ENCODE data around the gene MARCO. TPM values are rescaled to one million over a fixed set of nuclear protein-coding genes. Genes with fewer than 3 reads are reported as not detected.

Gene MARCO
- total RNA-seq, 5 donors from 2014 or later (not counting 1 experiment from before 2014, with no cell fraction given): 0.13 to 0.67 (median 0.47) TPM; not detected in 2

GRCh38 chr2:118979152-118979861 lies 37.3 kb downstream of the MARCO start:
- WGBS (ENCODE audit: insufficient coverage): 80% methylated on average over 3 of the region's 5 CpGs
- Histone ChIP-seq H3K9me3 (no peaks in the 10 kb centered on the region), H3K36me3 (ENCODE audit: control insufficient read depth in 2 of 2, extremely low read depth in 1 of 2, insufficient read depth in 1 of 2, low read length in 1 of 2) (no peaks in the 10 kb centered on the region), H3K4me1 (ENCODE audit: control insufficient read depth in 1 of 2, extremely low read depth in 1 of 2, insufficient read depth in 2 of 2, low read length in 2 of 2) (no peaks in the 10 kb centered on the region), H3K4me3 (ENCODE audit: control insufficient read depth in 1 of 2, extremely low read depth in 1 of 2, low read length in 1 of 2) (no peak overlapping the region), H3K27me3 (replicated peaks in 1 of 2; ENCODE audit: control insufficient read depth in 2 of 2, extremely low read depth in 1 of 2, insufficient read depth in 2 of 2, low read length in 1 of 2) (peaks cover 2 to 26% of the 10 kb centered on the region in 2 experiments), H3K27ac (ENCODE audit: low read length) (no peak overlapping the region)
- Mint-ChIP-seq H3K36me3 (no peaks in the 10 kb centered on the region), H3K27me3 (peaks cover 6 to 14% of the 10 kb centered on the region in 2 donors), H3K27ac (no peak overlapping the region), H3K4me1 (no peaks in the 10 kb centered on the region), H3K9me3 (peaks cover 0 to 4% (median 0%) of the 10 kb centered on the region in 3 donors), H3K4me3 (no peak overlapping the region)
- DNase-seq (no peak), ATAC-seq (replicated peaks in 1 of 4) (no peak)
- POLR2A ChIA-PET: no interaction called here
- CTCF ChIA-PET: no interaction called here

- no peaks in the 10 kb centered on the region for H3K36me3 ChIP-seq (ENCODE audit: control insufficient read depth in 2 of 2, extremely low read depth in 1 of 2, insufficient read depth in 1 of 2, low read length in 1 of 2)
- H3K27ac ChIP-seq (ENCODE audit: low read length): no peak overlapping the region
- no peaks in the 10 kb centered on the region for H3K9me3 ChIP-seq
- ATAC-seq (replicated peaks in 1 of 4): no peak
- H3K4me1 ChIP-seq (ENCODE audit: control insufficient read depth in 1 of 2, extremely low read depth in 1 of 2, insufficient read depth in 2 of 2, low read length in 2 of 2): no peaks in the 10 kb centered on the region
- H3K4me3 ChIP-seq (ENCODE audit: control insufficient read depth in 1 of 2, extremely low read depth in 1 of 2, low read length in 1 of 2): no peak overlapping the region
- Mint-ChIP-seq H3K27ac (no peak overlapping the region), H3K4me3 (no peak overlapping the region), H3K4me1 (no peaks in the 10 kb centered on the region), H3K9me3 (peaks cover 0 to 4% (median 0%) of the 10 kb centered on the region in 3 donors), H3K36me3 (no peaks in the 10 kb centered on the region), H3K27me3 (peaks cover 4 to 13% of the 10 kb centered on the region in 2 donors)
- ChIA-PET CTCF (no interaction called here), POLR2A (interaction anchor here in 1 of 2 donors (0.6 kb wide), 1 partner anchor 1044 kb away, joined by 6 read pairs; no protein-coding TSS in a partner anchor)
- H3K27me3 ChIP-seq (replicated peaks in 1 of 2; ENCODE audit: control insufficient read depth in 2 of 2, extremely low read depth in 1 of 2, insufficient read depth in 2 of 2, low read length in 1 of 2): peaks cover 2 to 19% of the 10 kb centered on the region in 2 experiments
- WGBS (ENCODE audit: insufficient coverage): 40% methylated on average over 4 of the region's 4 CpGs
- DNase-seq: no peak
These were observed 38.0 kb downstream of the MARCO start for GRCh38 chr2:118980022-118980421.

- Histone ChIP-seq H3K9me3 (no peaks in the 10 kb centered on the region), H3K4me1 (ENCODE audit: control insufficient read depth in 1 of 2, extremely low read depth in 1 of 2, insufficient read depth in 2 of 2, low read length in 2 of 2) (no peaks in the 10 kb centered on the region), H3K27ac (ENCODE audit: low read length) (no peak overlapping the region), H3K4me3 (ENCODE audit: control insufficient read depth in 1 of 2, extremely low read depth in 1 of 2, low read length in 1 of 2) (no peak overlapping the region), H3K27me3 (replicated peaks in 1 of 2; ENCODE audit: control insufficient read depth in 2 of 2, extremely low read depth in 1 of 2, insufficient read depth in 2 of 2, low read length in 1 of 2) (peaks cover 2 to 16% of the 10 kb centered on the region in 2 experiments), H3K36me3 (ENCODE audit: control insufficient read depth in 2 of 2, extremely low read depth in 1 of 2, insufficient read depth in 1 of 2, low read length in 1 of 2) (no peaks in the 10 kb centered on the region)
- Mint-ChIP-seq H3K4me1 (no peaks in the 10 kb centered on the region), H3K27ac (no peak overlapping the region), H3K9me3 (peaks cover 0 to 4% (median 0%) of the 10 kb centered on the region in 3 donors), H3K36me3 (no peaks in the 10 kb centered on the region), H3K4me3 (no peak overlapping the region), H3K27me3 (peaks cover 4 to 7% of the 10 kb centered on the region in 2 donors)
- ATAC-seq (replicated peaks in 1 of 4): no peak
- ChIA-PET POLR2A (interaction anchor here in 1 of 2 donors (0.6 kb wide), 1 partner anchor 1045 kb away, joined by 6 read pairs; no protein-coding TSS in a partner anchor), CTCF (no interaction called here)
- no peak for DNase-seq
- WGBS (ENCODE audit: insufficient coverage): 80% methylated on average over 1 of the region's 2 CpGs
These were observed 38.6 kb downstream of the MARCO start for GRCh38 chr2:118980573-118980972.

GRCh38 chr2:118981632-118982031 lies 39.6 kb downstream of the MARCO start:
- no peak overlapping the region for H3K4me3 ChIP-seq (ENCODE audit: control insufficient read depth in 1 of 2, extremely low read depth in 1 of 2, low read length in 1 of 2)
- WGBS (ENCODE audit: insufficient coverage): no CpG with 5 or more reads among the region's 2 CpGs
- ATAC-seq (replicated peaks in 1 of 4): no peak
- no peaks in the 10 kb centered on the region for H3K4me1 ChIP-seq (ENCODE audit: control insufficient read depth in 1 of 2, extremely low read depth in 1 of 2, insufficient read depth in 2 of 2, low read length in 2 of 2)
- DNase-seq: no peak
- H3K9me3 ChIP-seq: no peaks in the 10 kb centered on the region
- H3K36me3 Mint-ChIP-seq: no peaks in the 10 kb centered on the region
- H3K4me1 Mint-ChIP-seq: peaks cover 0 to 5% (median 4%) of the 10 kb centered on the region in 3 donors
- ChIA-PET POLR2A (interaction anchor here in 1 of 2 donors (0.6 kb wide), 1 partner anchor 46 kb away, joined by 5 read pairs; no protein-coding TSS in a partner anchor), CTCF (interaction anchor here in 1 of 2 donors (0.6 kb wide), 1 partner anchor 467 kb away, joined by 4 read pairs; no protein-coding TSS in a partner anchor)
- no peak overlapping the region for H3K27ac ChIP-seq (ENCODE audit: low read length)
- H3K27ac Mint-ChIP-seq: no peak overlapping the region
- H3K4me3 Mint-ChIP-seq: no peak overlapping the region
- H3K27me3 ChIP-seq (replicated peaks in 1 of 2; ENCODE audit: control insufficient read depth in 2 of 2, extremely low read depth in 1 of 2, insufficient read depth in 2 of 2, low read length in 1 of 2): peaks cover 2 to 16% of the 10 kb centered on the region in 2 experiments
- peaks cover 0 to under 1% (median 0%) of the 10 kb centered on the region in 3 donors for H3K9me3 Mint-ChIP-seq
- H3K36me3 ChIP-seq (ENCODE audit: control insufficient read depth in 2 of 2, extremely low read depth in 1 of 2, insufficient read depth in 1 of 2, low read length in 1 of 2): no peaks in the 10 kb centered on the region
- peaks cover 4% of the 10 kb centered on the region in 2 donors for H3K27me3 Mint-ChIP-seq

- H3K9me3 Mint-ChIP-seq: no peaks in the 10 kb centered on the region
- peaks cover 3 to 6% (median 5%) of the 10 kb centered on the region in 3 donors for H3K4me1 Mint-ChIP-seq
- Histone ChIP-seq H3K4me1 (ENCODE audit: control insufficient read depth in 1 of 2, extremely low read depth in 1 of 2, insufficient read depth in 2 of 2, low read length in 2 of 2) (no peaks in the 10 kb centered on the region), H3K9me3 (no peaks in the 10 kb centered on the region), H3K27ac (ENCODE audit: low read length) (no peak overlapping the region), H3K27me3 (replicated peaks in 1 of 2; ENCODE audit: control insufficient read depth in 2 of 2, extremely low read depth in 1 of 2, insufficient read depth in 2 of 2, low read length in 1 of 2) (peaks cover 2 to 16% of the 10 kb centered on the region in 2 experiments), H3K4me3 (ENCODE audit: control insufficient read depth in 1 of 2, extremely low read depth in 1 of 2, low read length in 1 of 2) (no peak overlapping the region), H3K36me3 (ENCODE audit: control insufficient read depth in 2 of 2, extremely low read depth in 1 of 2, insufficient read depth in 1 of 2, low read length in 1 of 2) (no peaks in the 10 kb centered on the region)
- peaks cover 4% of the 10 kb centered on the region in 2 donors for H3K27me3 Mint-ChIP-seq
- ATAC-seq (replicated peaks in 1 of 4): no peak
- DNase-seq: no peak
- ChIA-PET POLR2A (no interaction called here), CTCF (interaction anchor here in 1 of 2 donors (0.6 kb wide), 1 partner anchor 467 kb away, joined by 4 read pairs; no protein-coding TSS in a partner anchor)
- H3K27ac Mint-ChIP-seq: no peak overlapping the region
- 64% methylated on average over 2 of the region's 3 CpGs for WGBS (ENCODE audit: insufficient coverage)
- H3K4me3 Mint-ChIP-seq: no peak overlapping the region
- H3K36me3 Mint-ChIP-seq: no peaks in the 10 kb centered on the region
These were observed 40.0 kb downstream of the MARCO start for GRCh38 chr2:118982039-118982438.

- DNase-seq (no peak), ATAC-seq (replicated peaks in 1 of 4) (no peak)
- Mint-ChIP-seq H3K4me1 (peaks cover 3 to 6% (median 5%) of the 10 kb centered on the region in 3 donors), H3K9me3 (no peaks in the 10 kb centered on the region), H3K36me3 (no peaks in the 10 kb centered on the region), H3K27ac (no peak overlapping the region), H3K4me3 (no peak overlapping the region), H3K27me3 (peaks cover 2 to 4% of the 10 kb centered on the region in 2 donors)
- H3K4me1 ChIP-seq (ENCODE audit: control insufficient read depth in 1 of 2, extremely low read depth in 1 of 2, insufficient read depth in 2 of 2, low read length in 2 of 2): no peaks in the 10 kb centered on the region
- H3K9me3 ChIP-seq: no peaks in the 10 kb centered on the region
- POLR2A ChIA-PET: no interaction called here
- H3K27ac ChIP-seq (ENCODE audit: low read length): no peak overlapping the region
- H3K36me3 ChIP-seq (ENCODE audit: control insufficient read depth in 2 of 2, extremely low read depth in 1 of 2, insufficient read depth in 1 of 2, low read length in 1 of 2): no peaks in the 10 kb centered on the region
- WGBS (ENCODE audit: insufficient coverage): 85% methylated on average over 4 of the region's 6 CpGs
- peaks cover 2 to 9% of the 10 kb centered on the region in 2 experiments for H3K27me3 ChIP-seq (replicated peaks in 1 of 2; ENCODE audit: control insufficient read depth in 2 of 2, extremely low read depth in 1 of 2, insufficient read depth in 2 of 2, low read length in 1 of 2)
- H3K4me3 ChIP-seq (ENCODE audit: control insufficient read depth in 1 of 2, extremely low read depth in 1 of 2, low read length in 1 of 2): no peak overlapping the region
- CTCF ChIA-PET: no interaction called here
These were observed 41.1 kb downstream of the MARCO start for GRCh38 chr2:118983133-118983532.
